ENCODE results near the gene PSMD6.

Gene PSMD6

GRCh38 chr3:63974451-63974850 lies 48.8 kb downstream of the PSMD6 start:
- TF ChIP-seq TAF1 (IDR thresholded peaks at IDR 0.05; ENCODE audit: borderline replicate concordance, insufficient read depth, low read length) (no peak), SIN3A (IDR thresholded peaks at IDR 0.05; ENCODE audit: borderline replicate concordance, insufficient read depth, low read length) (no peak), FOXP2 (optimal IDR thresholded peaks at IDR 0.05; ENCODE audit: borderline replicate concordance, extremely low read depth, extremely low read length, insufficient read depth) (no peak), REST (IDR thresholded peaks at IDR 0.05; ENCODE audit: insufficient read depth in 1 of 2, low read depth in 2 of 2, low read length in 2 of 2) (no peak), POLR2AphosphoS5 (IDR thresholded peaks at IDR 0.05; ENCODE audit: low read depth, low read length) (no peak)

- TF ChIP-seq FOXP2 (optimal IDR thresholded peaks at IDR 0.05; ENCODE audit: borderline replicate concordance, extremely low read depth, extremely low read length, insufficient read depth) (no peak), REST (IDR thresholded peaks at IDR 0.05; ENCODE audit: insufficient read depth in 1 of 2, low read depth in 2 of 2, low read length in 2 of 2) (no peak), POLR2AphosphoS5 (IDR thresholded peaks at IDR 0.05; ENCODE audit: low read depth, low read length) (no peak), SIN3A (IDR thresholded peaks at IDR 0.05; ENCODE audit: borderline replicate concordance, insufficient read depth, low read length) (no peak), TAF1 (IDR thresholded peaks at IDR 0.05; ENCODE audit: borderline replicate concordance, insufficient read depth, low read length) (no peak)
Measured at GRCh38 chr3:63973406-63973805, 49.9 kb downstream of the PSMD6 start.

- no peak for TF ChIP-seq POLR2AphosphoS5 (IDR thresholded peaks at IDR 0.05; ENCODE audit: low read depth, low read length)
- TF ChIP-seq REST (IDR thresholded peaks at IDR 0.05; ENCODE audit: insufficient read depth in 1 of 2, low read depth in 2 of 2, low read length in 2 of 2) = no peak
- no peak for TF ChIP-seq TAF1 (IDR thresholded peaks at IDR 0.05; ENCODE audit: borderline replicate concordance, insufficient read depth, low read length)
- no peak for TF ChIP-seq SIN3A (IDR thresholded peaks at IDR 0.05; ENCODE audit: borderline replicate concordance, insufficient read depth, low read length)
- TF ChIP-seq FOXP2 (optimal IDR thresholded peaks at IDR 0.05; ENCODE audit: borderline replicate concordance, extremely low read depth, extremely low read length, insufficient read depth) = no peak
Measured at GRCh38 chr3:63972987-63973386, 50.3 kb downstream of the PSMD6 start.

- TF ChIP-seq TAF1 (IDR thresholded peaks at IDR 0.05; ENCODE audit: borderline replicate concordance, insufficient read depth, low read length) (no peak), FOXP2 (optimal IDR thresholded peaks at IDR 0.05; ENCODE audit: borderline replicate concordance, extremely low read depth, extremely low read length, insufficient read depth) (no peak), REST (IDR thresholded peaks at IDR 0.05; ENCODE audit: insufficient read depth in 1 of 2, low read depth in 2 of 2, low read length in 2 of 2) (no peak), POLR2AphosphoS5 (IDR thresholded peaks at IDR 0.05; ENCODE audit: low read depth, low read length) (no peak), SIN3A (IDR thresholded peaks at IDR 0.05; ENCODE audit: borderline replicate concordance, insufficient read depth, low read length) (no peak)
Measured at GRCh38 chr3:63972196-63972595, 51.1 kb downstream of the PSMD6 start.

Measured in PFSK-1 (cell line).